Dedifferentiated amniotic fluid mesenchymal stem cell (primary cell): ENCODE measurements around the gene DLGAP4.

Experiments
- DNase-seq: peaks from one replicate; pipeline ENCODE4 v3.0.0-alpha.2; 2016; ENCODE audit errors: extremely low spot score

DLGAP4 gene

DNA sequence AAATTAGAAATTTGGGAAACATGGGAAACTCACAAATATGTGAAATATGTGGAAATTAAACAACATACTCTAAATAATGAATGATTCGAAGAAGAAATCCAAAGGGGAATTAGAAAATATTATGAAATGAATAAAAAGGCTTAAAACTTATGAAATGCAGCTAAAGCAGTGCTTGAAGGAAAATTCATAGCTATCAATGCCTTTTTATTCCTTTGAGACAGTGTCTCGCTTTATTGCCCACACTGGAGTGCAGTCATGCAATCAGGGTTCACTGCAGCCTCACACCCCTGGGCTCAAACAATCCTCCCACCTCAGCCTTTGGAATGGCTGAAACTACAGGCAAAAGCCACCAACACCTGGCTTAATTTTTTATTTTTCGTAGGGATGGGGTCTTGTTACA is 259.4 kb downstream of the DLGAP4 start:
- no peak for DNase-seq

DNA sequence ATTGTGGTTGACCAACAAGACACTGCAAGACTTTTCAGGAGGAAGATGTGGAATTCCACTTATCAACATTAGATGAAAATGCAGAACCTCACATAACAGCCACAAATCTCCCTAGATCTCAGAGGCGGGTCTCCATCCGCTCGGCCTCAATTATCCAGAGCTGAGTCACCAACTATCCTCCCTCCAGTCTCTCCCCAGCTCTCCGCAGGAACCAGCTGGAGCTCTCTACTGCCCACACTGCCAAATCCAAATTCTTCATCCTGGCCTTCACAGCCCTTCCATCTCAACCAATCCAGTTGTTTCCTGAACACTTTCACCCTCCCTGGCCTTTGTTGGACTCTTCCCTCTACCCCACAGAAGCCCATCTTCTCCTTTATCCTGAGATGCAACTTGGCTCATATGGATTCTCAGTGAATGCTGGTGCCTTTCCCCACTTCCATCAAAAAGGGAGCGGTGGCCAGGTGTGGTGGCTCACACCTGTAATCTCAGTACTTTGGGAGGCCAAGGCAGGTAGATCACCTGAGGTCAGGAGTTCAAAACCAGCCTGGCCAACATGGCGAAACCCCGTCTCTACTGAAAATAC is 263.8 kb downstream of the DLGAP4 start:
- peak; percentile 45 for DNase-seq

DNA sequence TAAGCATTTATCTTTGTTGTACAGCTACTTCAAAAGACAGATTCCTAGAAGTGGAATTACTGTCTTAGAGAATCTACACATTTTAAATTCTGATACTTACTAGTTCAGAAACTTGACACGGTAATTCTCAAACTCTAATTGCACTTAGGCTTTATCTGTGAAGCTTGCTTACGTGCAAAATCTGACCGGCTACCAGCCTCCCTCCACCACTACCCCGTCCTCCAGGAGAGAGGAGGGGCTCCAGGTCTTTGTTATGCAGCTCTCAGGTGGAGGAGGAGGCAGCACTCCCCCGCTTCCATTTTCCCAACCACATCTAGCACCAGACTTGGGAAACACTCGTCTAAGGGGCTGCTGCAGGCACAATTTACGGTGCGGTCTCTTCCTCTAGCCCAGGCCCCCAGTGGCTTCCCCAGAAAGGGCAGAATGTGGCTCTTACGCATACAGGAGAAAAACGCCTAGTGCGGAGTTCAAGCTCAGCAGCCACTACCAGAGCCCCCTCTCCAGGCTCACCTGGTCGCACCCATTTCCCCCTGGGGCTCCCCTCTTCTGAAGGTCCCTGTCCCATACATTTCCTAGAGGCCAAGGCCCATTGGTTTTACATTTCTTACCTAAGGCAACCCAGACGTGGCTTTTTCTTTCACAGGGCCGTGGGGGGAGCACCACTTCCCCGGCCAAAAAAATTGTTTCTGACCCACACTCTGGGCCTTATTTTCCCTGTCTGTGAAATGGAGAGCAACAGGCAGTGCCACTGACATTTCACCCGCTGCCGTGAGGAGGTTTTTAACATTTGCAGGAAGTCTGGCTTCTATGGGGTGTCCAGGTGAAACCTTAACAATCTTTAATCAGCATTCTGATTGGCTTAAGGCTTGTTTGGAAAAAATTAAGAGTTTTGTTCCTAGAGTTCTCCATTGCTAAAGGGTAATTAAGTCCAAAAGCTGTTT is 265.7 kb downstream of the DLGAP4 start:
- no peak for DNase-seq

DNA sequence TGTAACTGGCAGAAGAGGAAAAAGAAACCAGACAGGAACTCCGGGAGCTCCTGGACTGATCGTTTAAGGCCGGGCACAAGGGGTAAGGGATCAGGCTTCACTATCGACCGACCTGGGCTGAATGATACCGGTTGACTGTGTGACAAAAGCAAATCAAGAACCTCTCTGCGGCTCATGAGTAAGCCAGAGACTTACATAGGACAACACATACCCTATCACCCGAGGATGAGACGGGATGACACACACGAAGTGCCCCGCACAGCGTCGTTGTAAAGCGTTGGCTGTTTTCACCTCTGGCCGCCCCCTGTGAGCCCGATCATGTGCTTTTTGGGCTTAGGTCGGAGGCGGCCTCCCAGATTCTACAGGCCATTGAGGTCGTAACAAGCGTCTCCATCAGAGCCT is 266.6 kb downstream of the DLGAP4 start:
- no peak for DNase-seq

DNA sequence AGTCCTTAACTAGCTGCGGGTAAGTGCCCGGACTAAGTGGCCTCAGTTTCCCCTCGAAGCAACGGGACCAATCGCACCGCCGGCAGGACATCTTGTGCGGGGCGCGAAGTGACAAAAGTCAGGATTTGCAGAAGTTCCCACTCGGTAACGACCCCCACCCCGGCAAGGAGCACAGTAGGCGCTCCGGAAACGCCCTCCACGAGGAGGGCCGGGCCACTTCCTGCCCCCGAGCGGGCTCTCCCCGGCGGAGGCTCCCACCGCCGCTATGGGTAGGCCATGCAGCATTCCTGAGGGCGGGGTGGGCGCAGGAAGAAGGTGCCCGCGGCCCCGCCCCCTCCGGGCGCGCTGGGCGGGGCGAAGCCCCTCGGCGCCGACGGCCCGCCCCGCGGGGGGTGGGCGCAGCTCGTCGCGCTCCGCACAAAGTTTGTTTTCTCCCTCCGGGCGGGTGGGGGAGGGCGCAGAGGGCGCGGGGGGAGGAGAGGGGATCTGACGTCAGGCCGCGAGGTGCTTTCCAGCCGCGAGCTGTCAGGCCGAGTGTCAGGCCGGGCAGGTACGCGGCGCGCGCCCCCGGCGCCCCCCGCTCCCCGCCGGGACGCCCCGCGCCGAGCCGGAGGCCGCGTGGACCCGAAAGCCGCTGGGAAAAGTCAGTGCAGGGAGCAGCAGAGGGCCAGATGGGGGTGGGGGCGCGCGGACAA is 267.1 kb downstream of the DLGAP4 start, which contains the start of gene TGIF2:
Gene TGIF2, plus strand, starts transcription at position 495 of the 695 bp plus-strand sequence. CDS start 5,178 bp downstream, outside the sequence.
- DNase-seq: no peak

DNA sequence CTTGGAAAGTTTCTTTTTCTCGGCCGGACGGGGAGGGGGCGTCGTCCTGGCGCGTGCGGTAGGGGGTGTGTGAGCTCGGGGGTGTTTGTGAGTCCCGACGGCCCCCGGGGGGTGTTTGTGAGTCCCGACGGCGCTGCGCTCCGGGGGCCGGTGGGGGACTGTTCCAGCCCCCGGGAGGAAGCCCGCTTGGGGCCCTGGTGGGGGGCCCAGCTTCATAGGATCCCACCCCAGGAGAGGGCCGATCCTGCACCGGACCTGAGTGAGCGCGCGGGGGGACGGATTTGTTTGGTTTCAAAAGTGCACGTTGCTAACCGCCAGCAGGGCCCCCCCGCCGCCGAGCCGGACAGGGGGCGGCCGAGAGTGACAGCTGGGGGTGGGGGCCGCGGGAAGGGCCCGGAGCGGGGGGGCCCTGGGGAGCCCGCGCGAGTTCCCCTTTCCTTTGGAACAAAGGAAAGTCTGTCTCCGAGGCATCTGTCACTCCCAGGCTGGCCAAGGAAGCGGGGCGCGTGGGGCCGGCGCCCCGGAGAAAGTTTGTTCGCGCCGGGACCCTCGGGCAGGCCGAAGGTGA is 267.7 kb downstream of the DLGAP4 start:
- DNase-seq: no peak

DNA sequence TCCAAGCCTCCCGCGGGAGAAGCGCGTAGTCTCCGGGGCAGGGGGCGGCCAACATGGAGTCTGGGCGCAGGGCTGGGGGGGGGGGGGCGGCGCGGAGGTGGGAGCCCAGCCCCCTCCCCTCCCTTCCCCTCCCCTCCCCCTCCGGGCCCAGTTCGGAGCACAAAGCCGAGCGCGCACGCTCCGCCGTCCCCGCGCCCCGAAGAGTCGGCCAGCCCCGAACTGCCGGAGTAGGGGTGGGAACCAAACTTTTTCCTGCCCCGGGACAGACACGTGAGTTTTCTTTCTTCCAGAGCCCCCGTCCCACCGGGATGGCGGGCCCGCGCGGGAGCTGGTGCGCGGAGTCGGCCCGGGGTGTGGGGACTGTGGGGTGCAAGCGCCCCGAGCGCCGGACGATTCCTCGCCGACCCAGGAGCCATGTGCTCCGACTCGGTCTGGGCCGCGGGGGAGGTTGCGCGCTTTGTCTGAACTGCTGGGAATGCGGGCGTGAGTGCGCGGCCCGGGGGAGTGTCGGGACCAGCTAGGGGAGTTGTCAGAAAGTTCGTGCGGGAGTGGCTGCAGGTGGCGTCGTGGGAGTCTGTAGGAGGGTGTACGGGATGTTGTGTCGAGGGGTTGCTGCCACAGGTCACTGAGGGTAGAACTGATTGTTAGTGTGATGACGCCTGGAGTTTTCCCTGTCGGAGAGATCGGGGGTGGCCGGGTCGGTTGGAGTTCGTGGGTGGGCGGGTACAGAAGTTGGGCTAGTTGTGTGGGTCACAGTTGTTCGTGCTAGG is 268.4 kb downstream of the DLGAP4 start:
- no peak for DNase-seq

DNA sequence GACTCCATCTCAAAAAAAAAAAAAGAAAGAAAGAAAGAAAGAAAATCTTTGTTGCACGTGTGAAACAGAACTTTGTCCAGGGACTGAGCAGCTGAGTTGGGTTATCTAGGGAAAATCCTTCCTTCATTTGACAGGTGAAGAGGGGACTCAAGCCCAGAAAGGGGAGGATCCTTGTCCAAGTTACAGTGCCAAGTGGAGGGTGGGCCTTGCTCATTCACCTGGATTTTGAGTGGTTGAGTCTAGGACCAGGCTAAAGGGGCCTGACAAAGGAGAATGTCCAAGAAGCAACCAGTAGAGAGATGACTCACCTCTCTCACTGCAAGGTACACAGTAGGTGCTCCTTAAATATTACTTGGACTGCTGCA is 269.9 kb downstream of the DLGAP4 start:
- DNase-seq: no peak
